GM12865 (cell line): ENCODE results near the gene CAVIN3.

Experiments used
- DNase-seq: peaks from one replicate; pipeline ENCODE4 v3.0.0; 2010; ENCODE audit warnings: low read depth
- H3K4me3 ChIP-seq: 2 replicates; pipeline ENCODE4 v1.5.1; 2011; ENCODE audit warnings: mild to moderate bottlenecking, low read depth, low read length, control low read depth
- CTCF ChIP-seq: IDR thresholded peaks from 2 replicates; pipeline ENCODE4 v1.5.1; 2011; ENCODE audit warnings: low read length, control low read depth, low read depth, inconsistent platforms; ENCODE audit not compliant: insufficient read depth; ENCODE audit errors: missing control alignments

Gene CAVIN3

GRCh38 chr11:6356503-6357055, 36.3 kb upstream of the CAVIN3 start:
- no peak overlapping the region for H3K4me3 ChIP-seq
- no peak for TF ChIP-seq CTCF
- DNase-seq: no peak

- no peak for TF ChIP-seq CTCF
- DNase-seq: no peak
- no peak overlapping the region for H3K4me3 ChIP-seq
These were observed 34.6 kb upstream of the CAVIN3 start for GRCh38 chr11:6354651-6355485.

- TF ChIP-seq CTCF: peak; percentile 95
- DNase-seq: peak; percentile 74
- H3K4me3 ChIP-seq: no peak overlapping the region
These were observed 33.2 kb upstream of the CAVIN3 start for GRCh38 chr11:6353367-6353987.

GRCh38 chr11:6351782-6352382, 31.6 kb upstream of the CAVIN3 start:
- no peak for DNase-seq
- no peak for TF ChIP-seq CTCF

GRCh38 chr11:6350486-6350885, 30.2 kb upstream of the CAVIN3 start:
- no peak for TF ChIP-seq CTCF
- H3K4me3 ChIP-seq: no peak overlapping the region
- no peak for DNase-seq

More at GRCh38 chr11:6351782-6352382, 31.6 kb upstream of the CAVIN3 start:
- no peak overlapping the region for H3K4me3 ChIP-seq

GRCh38 chr11:6350043-6350442, 29.7 kb upstream of the CAVIN3 start:
- DNase-seq: no peak
- H3K4me3 ChIP-seq: no peak overlapping the region
- TF ChIP-seq CTCF: no peak
